ENCODE data around the gene CZIB.

- TF ChIP-seq CTCF (IDR thresholded peaks at IDR 0.05) = no peak
- TF ChIP-seq ZFX (IDR thresholded peaks at IDR 0.05; ENCODE audit: borderline replicate concordance) = no peak
Measured at GRCh38 chr1:53172426-53173128, 47.9 kb downstream of the CZIB start.

Measured in 22Rv1 (cell line).